Measurements from ENCODE around the gene GANAB. TPM values are rescaled to one million over a fixed set of nuclear protein-coding genes. Genes with fewer than 3 reads are reported as not detected.
A peak's percentile ranks its signal among the peaks of the same experiment; 100 is the strongest.

The GANAB gene
- total and polyA plus RNA-seq, 2 experiments from 2014 or later, result 82.3 to 272 TPM

DNA sequence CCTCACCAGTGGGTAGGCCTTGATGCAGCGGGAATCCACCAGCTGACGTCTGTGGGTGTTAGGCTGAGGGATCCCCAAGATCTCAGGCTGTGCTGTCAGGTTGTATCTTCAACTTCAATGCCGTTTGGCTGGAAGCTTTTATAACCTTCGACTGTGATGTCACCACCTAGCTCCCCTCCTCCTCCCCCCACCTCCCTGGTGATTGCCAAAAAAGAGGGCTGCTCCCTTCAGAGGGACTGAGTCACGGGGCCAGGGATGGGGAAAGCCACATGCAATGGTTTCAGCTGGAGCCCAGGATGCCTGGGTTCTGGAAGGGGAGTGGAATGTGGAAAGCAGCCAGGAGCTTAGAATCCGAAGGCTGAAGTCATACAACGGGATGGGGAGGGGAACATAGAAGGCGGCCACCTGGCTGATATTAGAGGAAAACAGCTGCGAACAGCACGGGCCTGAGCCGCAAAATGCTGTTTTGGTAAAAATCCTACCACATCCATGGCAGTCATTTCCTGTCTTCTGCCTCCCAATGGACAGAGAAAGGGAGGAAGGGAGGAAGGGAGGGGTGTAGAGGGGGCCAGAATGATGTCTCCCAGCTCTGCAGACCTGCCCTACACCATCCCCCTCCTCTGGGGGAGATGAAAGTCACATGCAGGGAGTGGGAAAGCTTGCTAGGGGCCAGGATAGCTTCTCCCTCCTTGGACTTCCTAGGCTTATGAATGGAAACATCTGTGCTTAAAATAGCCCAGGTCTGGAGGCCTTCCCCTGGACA is 43.2 kb upstream of the GANAB start, which contains the start of gene LRRN4CL:
LRRN4CL (minus strand) TSS at position 110 of the 763 bp plus-strand sequence. CDS start 1,022 bp downstream, outside the sequence.
- Mint-ChIP-seq H3K4me1 (peaks cover 15% of the 10 kb centered on the region; the same call in 2 of the 3 replicates), H3K9me3 (no peaks in the 10 kb centered on the region), H3K27ac (peak within 1 kb of the TSS; percentile 53), H3K4me3 (peak within 1 kb of the TSS; percentile 7; the same call in 2 of the 3 replicates), H3K27me3 (ENCODE audit: insufficient read depth, low read depth, poor library complexity) (peaks cover 7% of the 10 kb centered on the region), H3K36me3 (ENCODE audit: low read depth) (peaks cover 33% of the 10 kb centered on the region)
- ATAC-seq (no peak), DNase-seq (ENCODE audit: low spot score) (no peak)
- peaks cover 8% of the 10 kb centered on the region for H3K4me1 ChIP-seq (ENCODE audit: insufficient read depth)
- no peak for TF ChIP-seq ETS1 (IDR thresholded peaks at IDR 0.05)
- TF ChIP-seq REST (IDR thresholded peaks at IDR 0.05; ENCODE audit: unreplicated experiment), result no peak
- no peak for TF ChIP-seq JUNB (IDR thresholded peaks at IDR 0.05; ENCODE audit: unreplicated experiment)
- TF ChIP-seq POLR2AphosphoS5 (IDR thresholded peaks at IDR 0.05; ENCODE audit: low read depth), result no peak; the same call in 1 of the 2 replicates
- TF ChIP-seq, protein P1, sequence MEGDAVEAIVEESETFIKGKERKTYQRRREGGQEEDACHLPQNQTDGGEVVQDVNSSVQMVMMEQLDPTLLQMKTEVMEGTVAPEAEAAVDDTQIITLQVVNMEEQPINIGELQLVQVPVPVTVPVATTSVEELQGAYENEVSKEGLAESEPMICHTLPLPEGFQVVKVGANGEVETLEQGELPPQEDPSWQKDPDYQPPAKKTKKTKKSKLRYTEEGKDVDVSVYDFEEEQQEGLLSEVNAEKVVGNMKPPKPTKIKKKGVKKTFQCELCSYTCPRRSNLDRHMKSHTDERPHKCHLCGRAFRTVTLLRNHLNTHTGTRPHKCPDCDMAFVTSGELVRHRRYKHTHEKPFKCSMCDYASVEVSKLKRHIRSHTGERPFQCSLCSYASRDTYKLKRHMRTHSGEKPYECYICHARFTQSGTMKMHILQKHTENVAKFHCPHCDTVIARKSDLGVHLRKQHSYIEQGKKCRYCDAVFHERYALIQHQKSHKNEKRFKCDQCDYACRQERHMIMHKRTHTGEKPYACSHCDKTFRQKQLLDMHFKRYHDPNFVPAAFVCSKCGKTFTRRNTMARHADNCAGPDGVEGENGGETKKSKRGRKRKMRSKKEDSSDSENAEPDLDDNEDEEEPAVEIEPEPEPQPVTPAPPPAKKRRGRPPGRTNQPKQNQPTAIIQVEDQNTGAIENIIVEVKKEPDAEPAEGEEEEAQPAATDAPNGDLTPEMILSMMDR (conservative IDR thresholded peaks at IDR 0.05; ENCODE audit: low read depth in 2 of 2), result no peak
- TF ChIP-seq NANOG (IDR thresholded peaks at IDR 0.05; ENCODE audit: borderline replicate concordance), result no peak
- TF ChIP-seq STAT1 (IDR thresholded peaks at IDR 0.05; ENCODE audit: unreplicated experiment), result no peak
- TF ChIP-seq ZNF331 (CRISPR knock-in tag; IDR thresholded peaks at IDR 0.05; ENCODE audit: low read depth), result no peak
- TF ChIP-seq ZNF114 (CRISPR knock-in tag; IDR thresholded peaks at IDR 0.05), result no peak
- no peak for TF ChIP-seq EZH2phosphoT487 (IDR thresholded peaks at IDR 0.05; ENCODE audit: unreplicated experiment)
- no peak for TF ChIP-seq ZNF462 (CRISPR knock-in tag; IDR thresholded peaks at IDR 0.05)
- TF ChIP-seq CREB1 (CRISPR knock-in tag; IDR thresholded peaks at IDR 0.05; ENCODE audit: low read depth), result no peak
- TF ChIP-seq EZH2 (IDR thresholded peaks at IDR 0.05; ENCODE audit: low read depth, unreplicated experiment), result no peak
- H3K4me2 ChIP-seq, result peak within 1 kb of the TSS; percentile 82
- no peaks in the 10 kb centered on the region for H4K20me1 ChIP-seq (replicated peaks; ENCODE audit: insufficient read depth)
- H2AFZ ChIP-seq, result peak within 1 kb of the TSS; percentile 99
- H3K27me3 ChIP-seq (ENCODE audit: insufficient read depth), result peaks cover 20% of the 10 kb centered on the region
- H3K79me2 ChIP-seq (replicated peaks; ENCODE audit: insufficient read depth), result no peaks in the 10 kb centered on the region
- no peaks in the 10 kb centered on the region for H3K9me2 ChIP-seq (ENCODE audit: insufficient read depth)
- no peaks in the 10 kb centered on the region; the same call in 1 of the 2 replicates for H3K36me3 ChIP-seq (ENCODE audit: insufficient read depth)
- H3K4me3 ChIP-seq, result peak within 1 kb of the TSS; percentile 56
- no peak within 1 kb of the TSS for H3K27ac ChIP-seq (ENCODE audit: low read depth)
- peaks cover 13% of the 10 kb centered on the region for H3F3A ChIP-seq (replicated peaks; ENCODE audit: low read depth)

All from GM23338 (cell line).